HG02943 (cell line): ENCODE data around the gene UBR4.
A peak's percentile ranks its signal among the peaks of the same experiment; 100 is the strongest.
"Not testable (repeated sequence)": the region's sequence is repeated elsewhere in the genome, so short reads cannot be mapped to it uniquely, and the experiment has no call there.

Source experiments
- ATAC-seq: cut with Tn5 transposase; IDR thresholded peaks from one replicate; pipeline ENCODE4 v1.9.1; 2021; ENCODE audit warnings: mild to moderate bottlenecking, low read depth, moderate library complexity; ENCODE audit not compliant: unreplicated experiment

Gene UBR4

GRCh38 chr1:19209990-19210771, at the start of gene UBR4:
Gene UBR4, minus strand, starts transcription at chr1:19210266. Its CDS starts 18 bp downstream, at chr1:19210248.
- peak; percentile 82 for ATAC-seq

GRCh38 chr1:19258353-19258752, 48.3 kb upstream of the UBR4 start:
- ATAC-seq: no peak

- no peak for ATAC-seq
These were observed 47.3 kb upstream of the UBR4 start for GRCh38 chr1:19257178-19257914.

- ATAC-seq: not testable (repeated sequence)
These were observed 46.2 kb upstream of the UBR4 start for GRCh38 chr1:19256301-19256700.

- no peak for ATAC-seq
These were observed 45.2 kb upstream of the UBR4 start for GRCh38 chr1:19255288-19255687.

GRCh38 chr1:19254416-19254815, 44.4 kb upstream of the UBR4 start:
- ATAC-seq: no peak

- ATAC-seq: peak; percentile 76
These were observed 41.5 kb upstream of the UBR4 start, which contains the start of the genes EMC1 and MRTO4 for GRCh38 chr1:19251305-19252196. Gene EMC1, minus strand, starts transcription at chr1:19251524. Its CDS starts 15 bp downstream, at chr1:19251509. Gene MRTO4, plus strand, starts transcription at chr1:19251805. Its CDS starts 31 bp downstream, at chr1:19251836.

GRCh38 chr1:19250629-19251304, 40.7 kb upstream of the UBR4 start:
- no peak for ATAC-seq

GRCh38 chr1:19240673-19241538, 30.8 kb upstream of the UBR4 start:
- ATAC-seq: no peak

GRCh38 chr1:19239876-19240275, 29.8 kb upstream of the UBR4 start:
- ATAC-seq: no peak

- ATAC-seq: no peak
These were observed 24.2 kb upstream of the UBR4 start for GRCh38 chr1:19234224-19234623.

- ATAC-seq: no peak
These were observed 22.4 kb upstream of the UBR4 start for GRCh38 chr1:19232524-19232846.

GRCh38 chr1:19231736-19232523, 21.9 kb upstream of the UBR4 start:
- not testable (repeated sequence) for ATAC-seq

GRCh38 chr1:19229828-19230325, 19.8 kb upstream of the UBR4 start:
- ATAC-seq: no peak

- no peak for ATAC-seq
These were observed 19.2 kb upstream of the UBR4 start for GRCh38 chr1:19229229-19229628.

- no peak for ATAC-seq
These were observed 13.1 kb upstream of the UBR4 start for GRCh38 chr1:19222979-19223824.

GRCh38 chr1:19222573-19222972, 12.5 kb upstream of the UBR4 start:
- ATAC-seq: no peak
